Measurements from ENCODE around the gene ANKH.

ANKH gene

DNA sequence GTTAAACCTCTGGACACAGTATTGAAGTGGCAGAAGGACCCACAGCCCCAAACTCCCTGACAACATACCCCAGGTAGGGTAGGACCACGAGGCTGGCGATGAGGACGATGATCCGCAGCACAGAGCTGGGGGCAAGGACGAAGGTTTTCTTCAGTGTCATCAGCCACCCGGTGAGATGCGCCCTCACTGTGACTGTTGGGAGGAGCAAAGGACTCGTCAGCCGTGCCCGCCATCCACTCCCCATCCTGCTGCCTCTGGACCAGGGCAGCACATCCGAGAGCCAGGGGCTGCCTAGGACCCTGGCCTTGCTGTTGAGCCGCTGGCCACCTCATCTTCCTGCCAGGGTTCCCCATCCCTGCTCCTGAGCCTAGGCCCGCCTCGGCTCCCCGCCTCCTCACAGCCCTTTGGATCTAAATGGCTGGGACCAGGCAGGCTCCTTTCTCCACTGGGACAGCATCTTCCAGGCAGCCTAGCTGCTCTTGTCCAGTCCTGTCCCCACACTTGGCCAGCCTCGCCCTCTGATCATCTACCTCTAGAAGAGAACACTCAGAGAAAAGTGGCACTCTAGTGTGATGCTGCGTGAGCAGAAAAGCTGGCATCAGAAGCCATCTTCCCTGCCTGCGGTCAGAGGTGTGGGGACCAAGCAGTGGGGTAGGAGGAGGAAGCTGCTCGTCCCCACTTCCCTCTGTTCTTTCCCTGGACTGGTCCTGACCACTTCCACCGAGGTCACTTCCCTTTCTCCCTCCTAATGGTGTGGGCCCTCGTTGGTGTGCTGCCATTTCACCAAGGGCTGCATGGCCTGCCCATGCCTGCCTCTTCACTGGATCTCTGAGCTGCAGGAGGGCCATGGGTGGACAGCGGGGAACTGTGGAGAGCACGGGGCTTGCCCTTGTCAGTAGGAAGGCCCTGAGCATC, 157.8 kb downstream of the ANKH start:
- H3K9me3 ChIP-seq (ENCODE audit: control insufficient read depth, low read depth, low read length), result no peaks in the 10 kb centered on the region
- H3K36me3 ChIP-seq (ENCODE audit: control insufficient read depth, low read depth, low read length), result no peaks in the 10 kb centered on the region
- no peaks in the 10 kb centered on the region for H3K4me1 ChIP-seq (ENCODE audit: control insufficient read depth, low read depth, low read length)
- no peak overlapping the region for H3K27ac ChIP-seq (ENCODE audit: low read length)
- H3K4me3 ChIP-seq (ENCODE audit: low read length), result no peak overlapping the region
- no peak overlapping the region for H3K9ac ChIP-seq (ENCODE audit: low read length)
- no peaks in the 10 kb centered on the region for H3K27me3 ChIP-seq (ENCODE audit: control insufficient read depth, insufficient read depth, low read length)

DNA sequence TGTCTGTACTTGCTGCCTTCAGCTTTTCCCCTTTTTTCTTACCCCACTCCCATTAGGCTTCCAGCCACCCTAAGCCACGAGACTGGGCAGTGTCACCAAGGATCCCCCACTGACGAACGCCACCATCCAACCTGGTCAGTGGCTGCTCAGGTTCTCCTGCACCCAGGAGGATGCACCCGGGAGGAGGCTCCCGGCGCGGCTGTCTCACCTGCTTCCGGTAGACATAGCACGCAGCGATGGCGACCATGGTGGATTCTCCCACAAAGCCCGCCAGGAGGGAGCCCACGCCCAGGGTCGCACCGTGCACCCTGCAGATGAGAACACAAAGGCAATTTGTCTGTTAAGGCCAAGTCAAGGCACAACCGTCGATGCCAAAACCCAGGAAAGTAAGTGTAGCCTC, 158.9 kb downstream of the ANKH start:
- H3K27me3 ChIP-seq (ENCODE audit: control insufficient read depth, insufficient read depth, low read length), result no peaks in the 10 kb centered on the region
- no peaks in the 10 kb centered on the region for H3K36me3 ChIP-seq (ENCODE audit: control insufficient read depth, low read depth, low read length)
- no peaks in the 10 kb centered on the region for H3K4me1 ChIP-seq (ENCODE audit: control insufficient read depth, low read depth, low read length)
- no peak overlapping the region for H3K4me3 ChIP-seq (ENCODE audit: low read length)
- H3K9me3 ChIP-seq (ENCODE audit: control insufficient read depth, low read depth, low read length), result no peaks in the 10 kb centered on the region
- no peak overlapping the region for H3K9ac ChIP-seq (ENCODE audit: low read length)
- no peak overlapping the region for H3K27ac ChIP-seq (ENCODE audit: low read length)

DNA sequence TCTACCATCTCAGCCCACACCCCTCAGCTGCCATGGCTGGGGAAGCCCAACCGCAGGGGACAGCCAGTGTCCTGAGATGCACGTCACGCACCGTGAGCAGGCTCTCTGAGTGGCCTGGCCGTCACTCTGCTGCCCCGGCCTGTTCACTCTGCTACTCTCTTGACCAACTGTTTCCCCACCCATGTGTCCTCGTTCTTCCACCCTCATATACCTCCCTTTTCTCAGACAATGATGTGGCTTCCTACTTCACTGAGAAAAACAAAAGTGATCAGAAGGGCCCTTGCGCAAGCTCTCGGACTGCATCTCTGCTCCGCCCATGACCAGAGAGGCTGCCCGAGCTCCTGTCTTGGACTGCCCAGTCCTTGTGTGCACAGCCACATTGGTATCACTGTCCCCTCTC, 159.4 kb downstream of the ANKH start:
- Histone ChIP-seq H3K9ac (ENCODE audit: low read length) (no peak overlapping the region), H3K9me3 (ENCODE audit: control insufficient read depth, low read depth, low read length) (no peaks in the 10 kb centered on the region), H3K27ac (ENCODE audit: low read length) (no peak overlapping the region), H3K27me3 (ENCODE audit: control insufficient read depth, insufficient read depth, low read length) (no peaks in the 10 kb centered on the region), H3K36me3 (ENCODE audit: control insufficient read depth, low read depth, low read length) (no peaks in the 10 kb centered on the region), H3K4me1 (ENCODE audit: control insufficient read depth, low read depth, low read length) (no peaks in the 10 kb centered on the region), H3K4me3 (ENCODE audit: low read length) (no peak overlapping the region)

DNA sequence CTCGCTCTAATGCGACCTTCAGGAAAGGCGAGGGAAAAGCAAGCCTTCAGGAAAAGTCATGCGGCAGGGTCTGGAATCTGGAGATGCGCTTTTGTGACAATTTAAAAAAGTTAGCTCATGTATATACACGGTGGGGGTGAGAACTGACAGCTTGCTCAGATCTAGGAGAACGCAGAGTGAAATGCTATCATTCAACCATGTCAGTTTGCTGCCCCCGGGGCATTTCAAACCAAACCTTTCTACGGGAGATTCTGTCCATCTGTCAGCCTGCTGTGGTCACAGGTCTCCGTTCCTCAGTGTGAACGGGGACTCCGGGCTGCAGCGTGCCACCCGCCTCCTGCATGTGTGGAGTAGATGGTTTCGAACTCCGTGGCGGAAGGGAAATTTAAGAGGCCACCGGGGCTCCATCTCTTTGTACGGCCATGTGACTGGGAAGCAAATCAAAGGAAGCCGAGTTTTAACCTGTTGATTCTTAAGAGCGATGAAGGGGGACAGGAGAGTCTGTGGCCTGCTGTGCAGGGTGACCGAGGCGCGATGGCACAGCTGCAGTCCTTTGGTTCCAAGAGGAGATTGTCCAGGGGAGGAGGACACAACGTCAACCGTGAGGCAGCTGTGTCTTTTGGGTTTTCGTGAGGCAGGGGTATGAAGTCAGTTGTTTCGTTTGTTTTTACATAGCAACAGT, 161.1 kb downstream of the ANKH start:
- Histone ChIP-seq H3K27me3 (ENCODE audit: control insufficient read depth, insufficient read depth, low read length) (no peaks in the 10 kb centered on the region), H3K9me3 (ENCODE audit: control insufficient read depth, low read depth, low read length) (no peaks in the 10 kb centered on the region), H3K27ac (ENCODE audit: low read length) (no peak overlapping the region), H3K4me3 (ENCODE audit: low read length) (no peak overlapping the region), H3K4me1 (ENCODE audit: control insufficient read depth, low read depth, low read length) (no peaks in the 10 kb centered on the region), H3K9ac (ENCODE audit: low read length) (no peak overlapping the region), H3K36me3 (ENCODE audit: control insufficient read depth, low read depth, low read length) (peaks cover 4% of the 10 kb centered on the region)

DNA sequence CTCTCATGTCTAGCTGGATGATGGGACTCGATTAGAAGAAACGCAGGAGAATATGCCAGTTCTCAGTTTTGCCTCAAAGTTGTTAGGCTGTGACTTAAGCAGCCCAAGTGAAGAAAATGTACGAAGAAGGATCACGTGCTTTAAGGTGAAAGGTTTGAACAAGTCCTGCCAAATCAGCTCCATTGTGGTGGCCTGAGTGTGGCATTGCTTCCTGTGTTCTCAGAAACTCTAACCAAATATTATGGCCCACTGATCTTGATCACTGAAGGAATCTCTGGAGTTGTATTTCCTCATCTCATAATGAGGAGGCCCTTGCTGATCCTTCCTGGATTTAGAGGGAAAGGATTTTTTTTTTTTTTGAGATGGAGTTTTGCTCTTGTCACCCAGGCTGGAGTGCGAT, 163.0 kb downstream of the ANKH start:
- H3K36me3 ChIP-seq (ENCODE audit: control insufficient read depth, low read depth, low read length), result peaks cover 4% of the 10 kb centered on the region
- H3K4me1 ChIP-seq (ENCODE audit: control insufficient read depth, low read depth, low read length), result no peaks in the 10 kb centered on the region
- H3K27ac ChIP-seq (ENCODE audit: low read length), result no peak overlapping the region
- no peak overlapping the region for H3K9ac ChIP-seq (ENCODE audit: low read length)
- H3K4me3 ChIP-seq (ENCODE audit: low read length), result no peak overlapping the region
- H3K9me3 ChIP-seq (ENCODE audit: control insufficient read depth, low read depth, low read length), result no peaks in the 10 kb centered on the region
- no peaks in the 10 kb centered on the region for H3K27me3 ChIP-seq (ENCODE audit: control insufficient read depth, insufficient read depth, low read length)

DNA sequence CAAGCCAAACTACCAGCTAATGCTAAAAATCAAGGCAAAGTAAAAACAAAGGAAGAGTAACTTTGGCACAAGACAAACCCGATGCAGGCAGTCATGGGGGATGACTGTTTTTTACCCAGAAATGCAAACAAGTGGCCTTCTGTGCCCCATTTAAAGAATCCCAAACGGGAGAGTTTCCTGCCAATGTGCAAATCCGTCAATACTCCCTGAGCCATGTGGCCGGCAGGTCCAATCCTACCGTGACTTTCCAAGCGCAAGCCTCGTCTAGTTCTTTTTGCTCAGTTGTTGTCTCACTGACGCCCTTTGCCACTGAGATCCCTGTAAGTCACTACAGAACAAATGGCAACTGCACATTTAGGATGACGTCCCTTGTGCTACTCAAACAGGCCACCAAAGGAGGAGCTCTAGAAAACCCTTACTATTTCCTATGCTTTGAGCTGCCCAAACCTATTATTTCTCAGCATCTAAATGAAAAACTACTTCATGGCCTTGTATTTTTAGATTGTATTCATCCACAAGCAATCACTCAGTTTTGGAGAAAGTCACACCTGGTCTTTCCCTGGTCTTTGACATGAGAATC, 163.7 kb downstream of the ANKH start:
- Histone ChIP-seq H3K9ac (ENCODE audit: low read length) (no peak overlapping the region), H3K9me3 (ENCODE audit: control insufficient read depth, low read depth, low read length) (no peaks in the 10 kb centered on the region), H3K27me3 (ENCODE audit: control insufficient read depth, insufficient read depth, low read length) (no peaks in the 10 kb centered on the region), H3K4me1 (ENCODE audit: control insufficient read depth, low read depth, low read length) (no peaks in the 10 kb centered on the region), H3K4me3 (ENCODE audit: low read length) (no peak overlapping the region), H3K27ac (ENCODE audit: low read length) (no peak overlapping the region), H3K36me3 (ENCODE audit: control insufficient read depth, low read depth, low read length) (peaks cover 4% of the 10 kb centered on the region)

DNA sequence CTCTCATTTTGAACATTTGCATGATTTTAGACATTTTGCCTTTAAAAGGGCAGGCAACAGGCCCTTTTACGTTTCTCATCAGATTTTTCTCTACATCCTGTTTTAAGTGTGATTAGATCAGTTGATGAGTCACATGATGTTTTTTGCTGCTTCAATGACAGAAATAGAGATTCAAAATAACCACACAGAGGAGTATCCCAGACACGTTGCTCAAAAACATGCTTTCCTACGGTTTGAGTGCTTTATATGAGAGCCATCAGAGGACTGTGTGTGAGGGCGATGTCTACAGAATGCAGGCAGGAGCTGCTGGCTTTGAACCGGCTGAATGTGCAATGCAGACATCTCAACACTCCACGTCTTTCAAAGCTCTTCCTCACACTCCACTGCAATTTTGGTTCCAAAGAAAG, 165.0 kb downstream of the ANKH start:
- Histone ChIP-seq H3K36me3 (ENCODE audit: control insufficient read depth, low read depth, low read length) (peaks cover 4% of the 10 kb centered on the region), H3K9me3 (ENCODE audit: control insufficient read depth, low read depth, low read length) (no peaks in the 10 kb centered on the region), H3K9ac (ENCODE audit: low read length) (no peak overlapping the region), H3K4me3 (ENCODE audit: low read length) (no peak overlapping the region), H3K27ac (ENCODE audit: low read length) (no peak overlapping the region), H3K27me3 (ENCODE audit: control insufficient read depth, insufficient read depth, low read length) (no peaks in the 10 kb centered on the region), H3K4me1 (ENCODE audit: control insufficient read depth, low read depth, low read length) (no peaks in the 10 kb centered on the region)

DNA sequence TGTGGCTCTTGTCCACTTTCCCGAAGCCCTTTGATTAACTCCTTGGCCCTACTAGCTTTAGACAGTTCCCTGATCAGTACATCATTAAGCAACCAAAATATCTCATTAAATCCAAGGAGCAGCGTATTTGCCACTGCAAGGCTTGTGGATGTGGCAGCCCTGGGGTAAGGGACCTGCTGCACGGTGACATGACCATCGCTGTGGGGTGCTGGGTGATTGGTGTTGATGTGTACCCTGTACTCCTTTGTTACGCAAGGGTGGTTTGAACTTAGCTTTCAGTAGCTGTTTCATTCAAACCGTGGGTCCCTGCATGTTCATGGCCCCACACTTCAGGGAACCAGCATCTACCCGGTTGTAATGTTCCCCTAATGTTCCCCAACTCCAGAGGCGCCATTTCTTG, 166.0 kb downstream of the ANKH start:
- H3K4me3 ChIP-seq (ENCODE audit: low read length), result no peak overlapping the region
- H3K36me3 ChIP-seq (ENCODE audit: control insufficient read depth, low read depth, low read length), result peaks cover 4% of the 10 kb centered on the region
- H3K9ac ChIP-seq (ENCODE audit: low read length), result no peak overlapping the region
- H3K9me3 ChIP-seq (ENCODE audit: control insufficient read depth, low read depth, low read length), result no peaks in the 10 kb centered on the region
- H3K27me3 ChIP-seq (ENCODE audit: control insufficient read depth, insufficient read depth, low read length), result no peaks in the 10 kb centered on the region
- H3K4me1 ChIP-seq (ENCODE audit: control insufficient read depth, low read depth, low read length), result no peaks in the 10 kb centered on the region
- H3K27ac ChIP-seq (ENCODE audit: low read length), result no peak overlapping the region

DNA sequence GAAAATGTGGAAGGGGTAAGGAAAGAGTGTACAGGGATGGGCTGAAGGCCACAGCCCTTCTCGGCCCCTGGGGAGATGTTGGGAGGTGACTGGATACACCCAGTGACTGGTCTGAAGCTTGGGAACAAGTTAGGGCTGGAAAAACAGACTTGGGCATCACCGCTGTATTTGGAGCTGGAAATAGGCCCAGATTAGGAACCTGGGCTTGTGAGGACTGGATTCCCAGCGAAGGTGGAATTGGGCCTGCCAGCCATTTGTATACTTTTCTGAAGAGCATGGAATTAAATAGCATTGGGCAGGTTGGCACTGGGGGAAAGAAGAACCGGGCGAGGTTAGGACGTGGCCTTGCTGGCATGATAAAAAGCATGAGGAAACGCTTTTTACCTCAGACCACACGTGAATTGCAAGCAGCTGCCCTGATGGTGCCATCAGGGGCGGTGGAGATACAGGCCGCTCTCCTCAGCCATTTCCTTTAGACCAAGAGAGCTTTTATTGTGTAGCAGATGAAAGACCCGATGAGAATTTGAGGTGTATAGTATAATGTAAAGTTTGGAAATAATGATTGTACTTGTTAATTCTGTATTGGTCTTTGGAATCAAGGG, 169.2 kb downstream of the ANKH start:
- Histone ChIP-seq H3K27me3 (ENCODE audit: control insufficient read depth, insufficient read depth, low read length) (no peaks in the 10 kb centered on the region), H3K27ac (ENCODE audit: low read length) (no peak overlapping the region), H3K9me3 (ENCODE audit: control insufficient read depth, low read depth, low read length) (no peaks in the 10 kb centered on the region), H3K4me3 (ENCODE audit: low read length) (no peak overlapping the region), H3K9ac (ENCODE audit: low read length) (no peak overlapping the region), H3K4me1 (ENCODE audit: control insufficient read depth, low read depth, low read length) (no peaks in the 10 kb centered on the region), H3K36me3 (ENCODE audit: control insufficient read depth, low read depth, low read length) (peaks cover 8% of the 10 kb centered on the region)

DNA sequence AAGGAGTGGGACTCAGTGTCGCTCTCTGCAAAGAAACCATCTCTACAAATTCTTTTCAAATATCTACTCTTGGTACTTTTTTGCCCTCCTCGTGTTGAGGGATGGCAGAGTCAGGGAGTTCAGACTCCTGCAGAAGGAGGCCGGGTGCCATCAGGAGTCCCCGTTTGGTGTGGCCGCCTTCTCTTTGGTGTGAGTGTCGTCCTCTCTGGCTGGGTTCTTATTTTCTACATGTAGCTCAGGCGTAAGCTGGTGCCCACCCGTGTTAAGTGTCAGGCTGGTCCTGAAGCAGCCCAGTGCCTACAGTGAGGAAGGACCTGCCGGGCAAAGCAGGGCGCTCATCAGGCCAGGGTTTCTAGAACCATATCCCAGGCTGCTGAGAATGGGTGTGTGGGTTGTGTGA, 170.0 kb downstream of the ANKH start:
- peaks cover 8% of the 10 kb centered on the region for H3K36me3 ChIP-seq (ENCODE audit: control insufficient read depth, low read depth, low read length)
- no peaks in the 10 kb centered on the region for H3K27me3 ChIP-seq (ENCODE audit: control insufficient read depth, insufficient read depth, low read length)
- H3K4me3 ChIP-seq (ENCODE audit: low read length), result no peak overlapping the region
- no peak overlapping the region for H3K27ac ChIP-seq (ENCODE audit: low read length)
- H3K9me3 ChIP-seq (ENCODE audit: control insufficient read depth, low read depth, low read length), result no peaks in the 10 kb centered on the region
- no peaks in the 10 kb centered on the region for H3K4me1 ChIP-seq (ENCODE audit: control insufficient read depth, low read depth, low read length)
- H3K9ac ChIP-seq (ENCODE audit: low read length), result no peak overlapping the region
